NCI-H1694 (cell line): Measurements from ENCODE around the gene GGT1.
"Not testable (repeated sequence)": the region's sequence is repeated elsewhere in the genome, so short reads cannot be mapped to it uniquely, and the experiment has no call there.

Experiments used
- DNase-seq: peaks from one replicate; lab custom pipeline; 2025; lab: John Stamatoyannopoulos, UW

Gene GGT1

GRCh38 chr22:24584166-24584790 lies 18.7 kb upstream of the GGT1 start:
- DNase-seq, result no peak

- DNase-seq, result no peak
Measured at GRCh38 chr22:24584871-24585411, 18.1 kb upstream of the GGT1 start.

GRCh38 chr22:24585461-24585860 lies 17.5 kb upstream of the GGT1 start:
- no peak for DNase-seq

GRCh38 chr22:24585927-24586546 lies 17.0 kb upstream of the GGT1 start:
- no peak for DNase-seq

- DNase-seq, result no peak
Measured at GRCh38 chr22:24587251-24587650, 15.7 kb upstream of the GGT1 start.

GRCh38 chr22:24587948-24588347 lies 15.0 kb upstream of the GGT1 start:
- no peak for DNase-seq

GRCh38 chr22:24588381-24588756 lies 14.6 kb upstream of the GGT1 start:
- no peak for DNase-seq

- no peak for DNase-seq
Measured at GRCh38 chr22:24588757-24589481, 14.1 kb upstream of the GGT1 start.

GRCh38 chr22:24589518-24590030 lies 13.4 kb upstream of the GGT1 start:
- DNase-seq, result no peak

- no peak for DNase-seq
Measured at GRCh38 chr22:24590596-24591173, 12.3 kb upstream of the GGT1 start.

- no peak for DNase-seq
Measured at GRCh38 chr22:24591286-24591830, 11.6 kb upstream of the GGT1 start.

GRCh38 chr22:24592058-24592850 lies 10.7 kb upstream of the GGT1 start:
- DNase-seq, result no peak

GRCh38 chr22:24592851-24593558 lies 10.0 kb upstream of the GGT1 start, which contains the start of gene LRRC75B:
Gene LRRC75B, minus strand, starts transcription at chr22:24593073. Its CDS starts 34 bp downstream, at chr22:24593039.
- peak; percentile 43 for DNase-seq

- DNase-seq, result not testable (repeated sequence)
Measured at GRCh38 chr22:24593559-24593835, 9.5 kb upstream of the GGT1 start.

GRCh38 chr22:24593836-24594568 lies 9.0 kb upstream of the GGT1 start:
- DNase-seq, result no peak

- no peak for DNase-seq
Measured at GRCh38 chr22:24594569-24595120, 8.3 kb upstream of the GGT1 start.

- no peak for DNase-seq
Measured at GRCh38 chr22:24595228-24595627, 7.8 kb upstream of the GGT1 start.

GRCh38 chr22:24595863-24596262 lies 7.1 kb upstream of the GGT1 start:
- no peak for DNase-seq

GRCh38 chr22:24597076-24597475 lies 5.9 kb upstream of the GGT1 start:
- DNase-seq, result not testable (repeated sequence)

GRCh38 chr22:24599514-24599913 lies 3.5 kb upstream of the GGT1 start:
- no peak for DNase-seq
